ENCODE measurements around the gene CYP4F8. TPM values are rescaled to one million over a fixed set of nuclear protein-coding genes. Genes with fewer than 3 reads are reported as not detected.
"Not testable (repeated sequence)": the region's sequence is repeated elsewhere in the genome, so short reads cannot be mapped to it uniquely, and the experiment has no call there.

CYP4F8 gene
- total and polyA plus RNA-seq, 2 of the 8 experiments (the other 6 are each of a cell fraction or from before 2014, with no cell fraction given) = not detected

DNA sequence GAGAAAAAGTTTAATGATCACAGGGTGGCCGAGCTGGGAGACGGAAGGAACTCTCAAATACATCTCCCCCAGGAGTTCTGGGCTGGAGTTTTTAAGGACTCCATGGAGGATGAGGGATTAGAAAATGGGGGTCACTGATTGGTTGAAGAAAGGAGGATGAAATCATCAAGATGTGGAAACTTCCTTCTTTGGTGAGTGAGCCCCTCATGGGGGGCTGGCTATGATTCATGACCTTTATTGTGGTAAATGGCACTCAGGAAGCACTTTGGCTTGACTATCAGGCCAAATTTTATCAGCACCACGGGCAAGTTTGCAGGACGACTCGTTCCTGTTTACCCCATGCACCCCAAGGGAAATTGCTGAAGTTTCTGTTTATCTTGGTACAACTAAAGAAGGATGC lies 22.5 kb upstream of the CYP4F8 start:
- H3K18ac ChIP-seq (ENCODE audit: extremely low read depth, low read length); H3K27ac ChIP-seq (ENCODE audit: low read depth, low read length); H3K56ac ChIP-seq (replicated peaks; ENCODE audit: insufficient read length, low read depth, low read length); H3K79me2 ChIP-seq (ENCODE audit: control insufficient read depth in 1 of 2, insufficient read depth in 2 of 2, low read length in 2 of 2); H2BK15ac ChIP-seq (ENCODE audit: low read length); H2BK120ac ChIP-seq (replicated peaks; ENCODE audit: low read depth, low read length); H4K20me1 ChIP-seq (replicated peaks in 1 of 2; ENCODE audit: control insufficient read depth in 1 of 2, insufficient read depth in 2 of 2, low read length in 2 of 2); DNase-seq (ENCODE audit: low read depth in 1 of 2, low spot score in 2 of 2); H2BK12ac ChIP-seq (ENCODE audit: low read depth, low read length); CTCF ChIA-PET (ENCODE audit: partially characterized antibody); H3K4ac ChIP-seq (replicated peaks; ENCODE audit: insufficient read length, low read depth, low read length); H3K4me1 ChIP-seq (replicated peaks in 1 of 4; ENCODE audit: control insufficient read depth in 3 of 4, insufficient read depth in 4 of 4, low read length in 3 of 4); H3K23ac ChIP-seq (ENCODE audit: insufficient read length); FAIRE-seq; H3K4me2 ChIP-seq (ENCODE audit: insufficient read depth in 1 of 2, low read depth in 2 of 2, low read length in 2 of 2); H3K27me3 ChIP-seq (replicated peaks in 1 of 4; ENCODE audit: control insufficient read depth in 3 of 4, extremely low read depth in 1 of 4, insufficient read depth in 3 of 4, low read length in 3 of 4); H3K4me3 ChIP-seq (ENCODE audit: extremely low read depth in 1 of 4, insufficient read depth in 2 of 4, low read depth in 3 of 4, low read length in 4 of 4); H2BK5ac ChIP-seq (ENCODE audit: low read depth, low read length); POLR2A ChIA-PET (ENCODE audit: partially characterized antibody); H2BK20ac ChIP-seq (ENCODE audit: low read length); H3K36me3 ChIP-seq (ENCODE audit: control insufficient read depth in 2 of 4, insufficient read depth in 4 of 4, low read length in 3 of 4); H3K23me2 ChIP-seq (ENCODE audit: low read depth, low read length); H3K9ac ChIP-seq (replicated peaks in 1 of 4; ENCODE audit: extremely low read depth in 1 of 4, low read depth in 3 of 4, low read length in 3 of 4); H4K8ac ChIP-seq (ENCODE audit: extremely low read depth, insufficient read depth, low read length); H4K91ac ChIP-seq (replicated peaks; ENCODE audit: insufficient read length, low read length); H3K79me1 ChIP-seq (ENCODE audit: low read depth, low read length); H2AFZ ChIP-seq (ENCODE audit: low read length); H4K5ac ChIP-seq (ENCODE audit: insufficient read length, low read depth, low read length); H3K14ac ChIP-seq (ENCODE audit: insufficient read length); H2AK5ac ChIP-seq (ENCODE audit: low read depth, low read length): not testable (repeated sequence)
- WGBS, 2 experiments (ENCODE audit: extremely low coverage in 1 of 2, insufficient coverage in 1 of 2, insufficient read length in 1 of 2, insufficient replicate concordance in 2 of 2, low coverage in 1 of 2, low lambda C conversion rate in 2 of 2, missing lambda C conversion rate in 1 of 2) = 55% methylated on average over 5 of the region's 5 CpGs; no CpG with 5 or more reads in 1 of the 2 experiments
- H3K9me3 ChIP-seq (ENCODE audit: insufficient read depth in 2 of 2, low read depth in 1 of 2, low read length in 1 of 2) = peaks cover 43 to 76% of the 10 kb centered on the region in 2 experiments

DNA sequence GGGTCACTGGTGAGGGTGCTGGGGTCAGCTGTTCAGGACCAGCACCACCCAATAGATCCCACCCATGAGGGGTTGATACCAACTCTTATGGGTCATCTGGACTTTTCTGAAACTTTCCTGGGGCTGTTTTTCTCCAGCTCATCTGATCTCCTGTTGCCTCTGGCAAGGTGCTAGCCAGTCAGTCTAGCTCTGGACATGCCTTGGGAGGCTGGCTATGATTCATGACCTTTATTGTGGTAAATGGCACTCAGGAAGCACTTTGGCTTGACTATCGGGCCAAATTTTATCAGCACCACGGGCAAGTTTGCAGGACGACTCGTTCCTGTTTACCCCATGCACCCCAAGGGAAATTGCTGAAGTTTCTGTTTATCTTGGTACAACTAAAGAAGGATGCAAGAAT lies 21.3 kb upstream of the CYP4F8 start:
- DNase-seq (ENCODE audit: low read depth in 1 of 2, low spot score in 2 of 2); H2BK120ac ChIP-seq (replicated peaks; ENCODE audit: low read depth, low read length); H3K9ac ChIP-seq (replicated peaks in 1 of 4; ENCODE audit: extremely low read depth in 1 of 4, low read depth in 3 of 4, low read length in 3 of 4); H3K27me3 ChIP-seq (replicated peaks in 1 of 4; ENCODE audit: control insufficient read depth in 3 of 4, extremely low read depth in 1 of 4, insufficient read depth in 3 of 4, low read length in 3 of 4); H3K4me2 ChIP-seq (ENCODE audit: insufficient read depth in 1 of 2, low read depth in 2 of 2, low read length in 2 of 2); H4K5ac ChIP-seq (ENCODE audit: insufficient read length, low read depth, low read length); H4K91ac ChIP-seq (replicated peaks; ENCODE audit: insufficient read length, low read length); H3K23ac ChIP-seq (ENCODE audit: insufficient read length); H2AFZ ChIP-seq (ENCODE audit: low read length); H4K8ac ChIP-seq (ENCODE audit: extremely low read depth, insufficient read depth, low read length); H3K4ac ChIP-seq (replicated peaks; ENCODE audit: insufficient read length, low read depth, low read length); H2AK5ac ChIP-seq (ENCODE audit: low read depth, low read length); H3K14ac ChIP-seq (ENCODE audit: insufficient read length); H4K20me1 ChIP-seq (replicated peaks in 1 of 2; ENCODE audit: control insufficient read depth in 1 of 2, insufficient read depth in 2 of 2, low read length in 2 of 2); H2BK20ac ChIP-seq (ENCODE audit: low read length); H3K79me2 ChIP-seq (ENCODE audit: control insufficient read depth in 1 of 2, insufficient read depth in 2 of 2, low read length in 2 of 2); POLR2A ChIA-PET (ENCODE audit: partially characterized antibody); H3K27ac ChIP-seq (ENCODE audit: low read depth, low read length); H3K56ac ChIP-seq (replicated peaks; ENCODE audit: insufficient read length, low read depth, low read length); H3K23me2 ChIP-seq (ENCODE audit: low read depth, low read length); H3K36me3 ChIP-seq (ENCODE audit: control insufficient read depth in 2 of 4, insufficient read depth in 4 of 4, low read length in 3 of 4); H3K4me1 ChIP-seq (replicated peaks in 1 of 4; ENCODE audit: control insufficient read depth in 3 of 4, insufficient read depth in 4 of 4, low read length in 3 of 4); H3K18ac ChIP-seq (ENCODE audit: extremely low read depth, low read length); H2BK15ac ChIP-seq (ENCODE audit: low read length); FAIRE-seq; H2BK5ac ChIP-seq (ENCODE audit: low read depth, low read length); H3K79me1 ChIP-seq (ENCODE audit: low read depth, low read length); H3K4me3 ChIP-seq (ENCODE audit: extremely low read depth in 1 of 4, insufficient read depth in 2 of 4, low read depth in 3 of 4, low read length in 4 of 4); H2BK12ac ChIP-seq (ENCODE audit: low read depth, low read length): not testable (repeated sequence)
- WGBS, 2 experiments (ENCODE audit: extremely low coverage in 1 of 2, insufficient coverage in 1 of 2, insufficient read length in 1 of 2, insufficient replicate concordance in 2 of 2, low coverage in 1 of 2, low lambda C conversion rate in 2 of 2, missing lambda C conversion rate in 1 of 2) = 86% methylated on average over 4 of the region's 4 CpGs; no CpG with 5 or more reads in 1 of the 2 experiments
- CTCF ChIA-PET (ENCODE audit: partially characterized antibody) = interaction anchor here (0.8 kb wide), 1 partner anchor 469 kb away, joined by 3 read pairs; no protein-coding TSS in a partner anchor
- H3K9me3 ChIP-seq (ENCODE audit: insufficient read depth in 2 of 2, low read depth in 1 of 2, low read length in 1 of 2) = peaks cover 43 to 64% of the 10 kb centered on the region in 2 experiments
